ENCODE data around the gene MCAM. TPM values are rescaled to one million over a fixed set of nuclear protein-coding genes. Genes with fewer than 3 reads are reported as not detected.

Gene MCAM
- total and polyA plus RNA-seq, 7 experiments from 2014 or later = 0.08 to 5.1 (median 0.60) TPM; not detected in 1

- Histone ChIP-seq H3K4me1 (ENCODE audit: control insufficient read depth in 2 of 2, insufficient read depth in 2 of 2, low read length in 2 of 2) (peaks cover 0 to 31% of the 10 kb centered on the region in 2 donors), H3K27me3 (ENCODE audit: control insufficient read depth in 2 of 2, insufficient read depth in 2 of 2, low read length in 2 of 2) (no peaks in the 10 kb centered on the region), H3K4me3 (ENCODE audit: low read length) (no peak overlapping the region), H3K9me3 (ENCODE audit: control insufficient read depth in 2 of 3, low read length in 3 of 3) (no peaks in the 10 kb centered on the region), H3K27ac (ENCODE audit: low read depth, low read length) (peak overlapping the region; percentile 47), H3K36me3 (ENCODE audit: control insufficient read depth in 2 of 3, insufficient read depth in 3 of 3, low read length in 3 of 3) (peaks cover 0 to 13% (median 0%) of the 10 kb centered on the region in 3 experiments)
- Mint-ChIP-seq H3K9me3 (peaks cover 0 to 5% (median 0%) of the 10 kb centered on the region in 11 donors), H3K4me1 (peaks cover 21 to 44% (median 33%) of the 10 kb centered on the region in 7 donors), H3K27ac (peak overlapping the region in 7 of 9 donors; percentile 8 to 98 (median 53)), H3K27me3 (no peaks in the 10 kb centered on the region), H3K36me3 (peaks cover 8 to 22% (median 12%) of the 10 kb centered on the region in 5 donors), H3K4me3 (no peak overlapping the region)
- CTCF ChIA-PET = interaction anchor here (1.0 to 4.8 kb wide), 6 partner anchors 8 to 246 kb away, joined by 3 to 42 read pairs (median 4); no protein-coding TSS in a partner anchor
- no peak for ATAC-seq
- POLR2A ChIA-PET = interaction anchor here (1.5 to 2.2 kb wide), 2 partner anchors 8 to 9 kb away, joined by 6 to 9 read pairs; partner anchors contain the start of gene MCAM
- no peak for DNase-seq
- intact Hi-C loops (cut with micrococcal nuclease) = no loop called here
Measured at GRCh38 chr11:119307974-119308373, 9.0 kb downstream of the MCAM start.

- peak overlapping the region; percentile 76 for H3K27ac ChIP-seq (ENCODE audit: low read depth, low read length)
- H3K27me3 ChIP-seq (ENCODE audit: control insufficient read depth in 2 of 2, insufficient read depth in 2 of 2, low read length in 2 of 2) = no peaks in the 10 kb centered on the region
- peaks cover 0 to 19% (median under 1%) of the 10 kb centered on the region in 3 experiments for H3K36me3 ChIP-seq (ENCODE audit: control insufficient read depth in 2 of 3, insufficient read depth in 3 of 3, low read length in 3 of 3)
- ChIA-PET POLR2A (interaction anchor here (0.9 to 3.1 kb wide), 8 partner anchors 8 to 213 kb away, joined by 3 to 19 read pairs (median 5); partner anchors contain the start of genes HINFP and MCAM), CTCF (interaction anchor here (0.6 to 4.8 kb wide), 7 partner anchors 9 to 1010 kb away, joined by 3 to 42 read pairs (median 4); no protein-coding TSS in a partner anchor)
- peaks cover 0 to 5% (median 0%) of the 10 kb centered on the region in 11 donors for H3K9me3 Mint-ChIP-seq
- no peak overlapping the region for H3K4me3 ChIP-seq (ENCODE audit: low read length)
- peak overlapping the region in 7 of 10 donors; percentile 77 to 88 (median 81) for H3K4me3 Mint-ChIP-seq
- H3K36me3 Mint-ChIP-seq = peaks cover 8 to 26% (median 19%) of the 10 kb centered on the region in 5 donors
- no peaks in the 10 kb centered on the region for H3K27me3 Mint-ChIP-seq
- H3K27ac Mint-ChIP-seq = peak overlapping the region; percentile 89 to 100 (median 98)
- intact Hi-C loops (cut with micrococcal nuclease) = no loop called here
- no peak for ATAC-seq
- no peaks in the 10 kb centered on the region for H3K9me3 ChIP-seq (ENCODE audit: control insufficient read depth in 2 of 3, low read length in 3 of 3)
- H3K4me1 Mint-ChIP-seq = peaks cover 21 to 44% (median 36%) of the 10 kb centered on the region in 7 donors
- no peak for DNase-seq
- peaks cover 0 to 31% of the 10 kb centered on the region in 2 donors for H3K4me1 ChIP-seq (ENCODE audit: control insufficient read depth in 2 of 2, insufficient read depth in 2 of 2, low read length in 2 of 2)
Measured at GRCh38 chr11:119307219-119307618, 9.7 kb downstream of the MCAM start.

GRCh38 chr11:119306373-119306890 lies 10.5 kb downstream of the MCAM start:
- Histone ChIP-seq H3K9me3 (ENCODE audit: control insufficient read depth in 2 of 3, low read length in 3 of 3) (no peaks in the 10 kb centered on the region), H3K36me3 (ENCODE audit: control insufficient read depth in 2 of 3, insufficient read depth in 3 of 3, low read length in 3 of 3) (peaks cover 0 to 27% (median 8%) of the 10 kb centered on the region in 3 experiments), H3K4me3 (ENCODE audit: low read length) (peak overlapping the region; percentile 8), H3K27ac (ENCODE audit: low read depth, low read length) (peak overlapping the region; percentile 76), H3K4me1 (ENCODE audit: control insufficient read depth in 2 of 2, insufficient read depth in 2 of 2, low read length in 2 of 2) (peaks cover 0 to 31% of the 10 kb centered on the region in 2 donors), H3K27me3 (ENCODE audit: control insufficient read depth in 2 of 2, insufficient read depth in 2 of 2, low read length in 2 of 2) (no peaks in the 10 kb centered on the region)
- intact Hi-C loops (cut with micrococcal nuclease) = loop anchor here in 1 of 2 donors (1.0 kb wide), 2 partner anchors 9 to 15 kb away; no protein-coding TSS in a partner anchor
- CTCF ChIA-PET = interaction anchor here (0.5 to 4.8 kb wide), 9 partner anchors 13 to 1009 kb away, joined by 3 to 42 read pairs (median 3); no protein-coding TSS in a partner anchor
- peak; percentile 97 for ATAC-seq
- Mint-ChIP-seq H3K4me1 (peaks cover 21 to 49% (median 36%) of the 10 kb centered on the region in 7 donors), H3K36me3 (peaks cover 10 to 28% (median 21%) of the 10 kb centered on the region in 5 donors), H3K27ac (peak overlapping the region; percentile 89 to 100 (median 98)), H3K9me3 (peaks cover 0 to 5% (median 0%) of the 10 kb centered on the region in 11 donors), H3K27me3 (no peaks in the 10 kb centered on the region), H3K4me3 (peak overlapping the region; percentile 31 to 88 (median 80))
- peak in 8 of 9 donors; percentile 33 to 85 (median 82) for DNase-seq
- POLR2A ChIA-PET = interaction anchor here (0.6 to 3.1 kb wide), 13 partner anchors 9 to 401 kb away, joined by 3 to 19 read pairs (median 4); partner anchors contain the start of genes C2CD2L, CBL and HINFP

- peak overlapping the region; percentile 31 to 88 (median 80) for H3K4me3 Mint-ChIP-seq
- peak overlapping the region; percentile 8 for H3K4me3 ChIP-seq (ENCODE audit: low read length)
- peaks cover 21 to 55% (median 42%) of the 10 kb centered on the region in 7 donors for H3K4me1 Mint-ChIP-seq
- peak overlapping the region; percentile 89 to 100 (median 98) for H3K27ac Mint-ChIP-seq
- peaks cover 17 to 32% (median 27%) of the 10 kb centered on the region in 5 donors for H3K36me3 Mint-ChIP-seq
- H3K9me3 Mint-ChIP-seq = peaks cover 0 to 5% (median 0%) of the 10 kb centered on the region in 11 donors
- peaks cover 4 to 31% (median 9%) of the 10 kb centered on the region in 3 experiments for H3K36me3 ChIP-seq (ENCODE audit: control insufficient read depth in 2 of 3, insufficient read depth in 3 of 3, low read length in 3 of 3)
- ChIA-PET CTCF (interaction anchor here (0.5 to 4.8 kb wide), 11 partner anchors 17 to 268 kb away, joined by 3 to 42 read pairs (median 3); partner anchors contain the start of gene DPAGT1), POLR2A (interaction anchor here (0.6 to 3.1 kb wide), 14 partner anchors 9 to 400 kb away, joined by 3 to 19 read pairs (median 4); partner anchors contain the start of genes C2CD2L, CBL and VPS11)
- H3K27ac ChIP-seq (ENCODE audit: low read depth, low read length) = peak overlapping the region; percentile 76
- ATAC-seq = peak; percentile 12
- no peaks in the 10 kb centered on the region for H3K9me3 ChIP-seq (ENCODE audit: control insufficient read depth in 2 of 3, low read length in 3 of 3)
- H3K4me1 ChIP-seq (ENCODE audit: control insufficient read depth in 2 of 2, insufficient read depth in 2 of 2, low read length in 2 of 2) = peaks cover 0 to 31% of the 10 kb centered on the region in 2 donors
- intact Hi-C loops (cut with micrococcal nuclease) = loop anchor here in 1 of 2 donors (1.0 kb wide), 2 partner anchors 10 to 16 kb away; no protein-coding TSS in a partner anchor
- peak in 5 of 9 donors; percentile 21 to 52 (median 40) for DNase-seq
- H3K27me3 ChIP-seq (ENCODE audit: control insufficient read depth in 2 of 2, insufficient read depth in 2 of 2, low read length in 2 of 2) = no peaks in the 10 kb centered on the region
- no peaks in the 10 kb centered on the region for H3K27me3 Mint-ChIP-seq
Measured at GRCh38 chr11:119305556-119306372, 11.2 kb downstream of the MCAM start.

- DNase-seq (no peak), ATAC-seq (no peak)
- Histone ChIP-seq H3K9me3 (ENCODE audit: control insufficient read depth in 2 of 3, low read length in 3 of 3) (no peaks in the 10 kb centered on the region), H3K27ac (ENCODE audit: low read depth, low read length) (no peak overlapping the region), H3K4me1 (ENCODE audit: control insufficient read depth in 2 of 2, insufficient read depth in 2 of 2, low read length in 2 of 2) (peaks cover 0 to 31% of the 10 kb centered on the region in 2 donors), H3K4me3 (ENCODE audit: low read length) (no peak overlapping the region), H3K36me3 (ENCODE audit: control insufficient read depth in 2 of 3, insufficient read depth in 3 of 3, low read length in 3 of 3) (peaks cover 17 to 55% (median 28%) of the 10 kb centered on the region in 3 experiments), H3K27me3 (ENCODE audit: control insufficient read depth in 2 of 2, insufficient read depth in 2 of 2, low read length in 2 of 2) (no peaks in the 10 kb centered on the region)
- Mint-ChIP-seq H3K4me3 (no peak overlapping the region), H3K36me3 (peaks cover 21 to 55% (median 38%) of the 10 kb centered on the region in 5 donors), H3K9me3 (peaks cover 0 to 1% (median 0%) of the 10 kb centered on the region in 11 donors), H3K27me3 (no peaks in the 10 kb centered on the region), H3K4me1 (peaks cover 21 to 55% (median 42%) of the 10 kb centered on the region in 7 donors), H3K27ac (peak overlapping the region in 8 of 9 donors; percentile 9 to 100 (median 98))
- ChIA-PET POLR2A (interaction anchor here (0.8 to 1.3 kb wide), 2 partner anchors 11 to 16 kb away, joined by 3 read pairs; no protein-coding TSS in a partner anchor), CTCF (interaction anchor here (1.3 to 3.7 kb wide), 3 partner anchors 19 to 98 kb away, joined by 3 to 19 read pairs (median 4); partner anchors contain the start of gene CBL)
- intact Hi-C loops (cut with micrococcal nuclease) = no loop called here
Measured at GRCh38 chr11:119303227-119303718, 13.7 kb downstream of the MCAM start.

Measured in naive thymus-derived CD4-positive, alpha-beta T cell (primary cell).